ENCODE results near the gene C15orf39. TPM values are rescaled to one million over a fixed set of nuclear protein-coding genes. Genes with fewer than 3 reads are reported as not detected.

C15orf39 gene
- total and polyA plus RNA-seq, 3 donors from 2014 or later = 167 to 321 (median 168) TPM

GRCh38 chr15:75232826-75233503 lies 31.3 kb downstream of the C15orf39 start:
- H3K27me3 ChIP-seq = no peaks in the 10 kb centered on the region
- no peaks in the 10 kb centered on the region for H3K4me1 ChIP-seq
- TF ChIP-seq POLR2A (IDR thresholded peaks at IDR 0.05) = no peak
- no peak for TF ChIP-seq CTCF (IDR thresholded peaks at IDR 0.05)
- no peak overlapping the region for H3K4me3 ChIP-seq
- no peak overlapping the region for H3K27ac ChIP-seq
- WGBS, 2 donors = 82 to 87% methylated on average over 17 of the region's 17 CpGs
- H3K9me3 ChIP-seq = no peaks in the 10 kb centered on the region
- intact Hi-C loops (cut with DNase I; ENCODE audit: low total_unique reads) = no loop called here
- DNase-seq = no peak
- no peaks in the 10 kb centered on the region for H3K36me3 ChIP-seq (ENCODE audit: low read depth, missing control alignments)

GRCh38 chr15:75233504-75234190 lies 32.0 kb downstream of the C15orf39 start:
- no peak for DNase-seq
- Histone ChIP-seq H3K27me3 (no peaks in the 10 kb centered on the region), H3K36me3 (ENCODE audit: low read depth, missing control alignments) (no peaks in the 10 kb centered on the region), H3K4me1 (no peaks in the 10 kb centered on the region), H3K9me3 (no peaks in the 10 kb centered on the region), H3K27ac (no peak overlapping the region), H3K4me3 (no peak overlapping the region)
- TF ChIP-seq POLR2A (IDR thresholded peaks at IDR 0.05) (no peak), CTCF (IDR thresholded peaks at IDR 0.05) (no peak)
- WGBS, 2 donors = 75 to 76% methylated on average over 6 to 14 of the region's 14 CpGs
- intact Hi-C loops (cut with DNase I; ENCODE audit: low total_unique reads) = no loop called here

- intact Hi-C loops (cut with DNase I; ENCODE audit: low total_unique reads) = no loop called here
- H3K27ac ChIP-seq = no peak overlapping the region
- no peak for DNase-seq
- TF ChIP-seq POLR2A (IDR thresholded peaks at IDR 0.05) (no peak), CTCF (IDR thresholded peaks at IDR 0.05) (no peak)
- H3K4me3 ChIP-seq = no peak overlapping the region
- H3K4me1 ChIP-seq = no peaks in the 10 kb centered on the region
- no peaks in the 10 kb centered on the region for H3K9me3 ChIP-seq
- H3K27me3 ChIP-seq = no peaks in the 10 kb centered on the region
- no peaks in the 10 kb centered on the region for H3K36me3 ChIP-seq (ENCODE audit: low read depth, missing control alignments)
- WGBS, 2 donors = 70 to 92% methylated on average over 3 to 5 of the region's 5 CpGs
Observed at GRCh38 chr15:75234191-75234810, 32.6 kb downstream of the C15orf39 start.

- WGBS, 2 donors = 77 to 86% methylated on average over 5 to 10 of the region's 10 CpGs
- Histone ChIP-seq H3K27me3 (no peaks in the 10 kb centered on the region), H3K9me3 (no peaks in the 10 kb centered on the region), H3K27ac (no peak overlapping the region), H3K4me3 (no peak overlapping the region), H3K36me3 (ENCODE audit: low read depth, missing control alignments) (no peaks in the 10 kb centered on the region), H3K4me1 (no peaks in the 10 kb centered on the region)
- TF ChIP-seq POLR2A (IDR thresholded peaks at IDR 0.05) (no peak), CTCF (IDR thresholded peaks at IDR 0.05) (no peak)
- DNase-seq = no peak
- intact Hi-C loops (cut with DNase I; ENCODE audit: low total_unique reads) = no loop called here
Observed at GRCh38 chr15:75235051-75235673, 33.5 kb downstream of the C15orf39 start.
